Fibroblast of skin of right biceps (primary cell): Measurements from ENCODE around the gene RASA3.

Experiments used
- DNase-seq: peaks from one replicate; pipeline ENCODE4 v3.0.0-alpha.2; 2013

Gene RASA3

DNA sequence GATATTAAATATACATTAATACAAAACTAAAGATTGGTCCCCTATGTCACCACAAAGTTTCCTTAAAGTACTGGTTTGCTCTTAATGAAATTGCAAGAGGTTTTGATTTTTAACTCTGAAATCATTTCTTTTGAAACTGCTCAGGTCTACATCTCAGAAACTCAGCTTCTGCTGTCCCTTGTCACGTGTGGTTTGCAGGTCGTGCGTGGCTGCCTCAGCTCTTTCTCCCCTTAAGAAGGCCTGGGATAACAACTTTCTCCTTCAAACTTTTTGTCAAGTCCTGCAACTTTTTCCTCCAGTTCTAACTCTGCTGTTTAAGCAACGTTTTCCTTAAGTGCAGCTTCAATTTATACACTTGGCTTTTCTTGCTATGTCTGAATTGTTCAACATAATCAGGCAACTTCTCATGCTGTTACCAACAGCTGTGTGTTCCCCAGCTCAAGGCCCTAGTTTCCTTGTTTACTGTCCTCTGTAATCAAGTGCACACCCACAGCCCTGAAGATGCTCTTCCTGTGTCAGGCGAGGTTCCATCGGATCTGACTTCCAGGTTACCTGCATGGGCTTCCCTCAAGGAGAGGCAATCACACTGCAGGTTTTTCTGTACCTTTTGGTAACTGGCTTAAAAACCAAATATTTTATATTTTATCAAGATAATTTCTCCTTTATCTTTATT is 172.0 kb downstream of the RASA3 start:
- DNase-seq = no peak

DNA sequence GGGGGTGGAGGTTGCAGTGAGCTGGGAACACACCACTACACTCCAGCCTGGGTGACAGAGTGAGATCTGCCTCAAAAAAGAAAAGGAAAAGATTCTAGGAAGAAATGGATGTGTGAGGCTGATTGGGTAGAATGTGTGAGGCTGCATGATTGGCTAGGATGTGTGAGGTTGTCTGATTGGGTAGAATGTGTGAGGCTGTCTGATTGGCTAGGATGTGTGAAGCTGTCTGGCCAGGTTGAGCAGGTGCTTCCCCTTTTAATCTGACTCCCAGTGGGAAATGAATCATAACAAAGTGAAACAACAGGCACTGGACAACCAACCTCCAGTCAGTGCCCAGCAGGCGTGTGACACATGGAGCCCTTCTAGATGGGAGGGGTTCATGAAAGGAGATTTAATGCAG is 173.2 kb downstream of the RASA3 start:
- no peak for DNase-seq

DNA sequence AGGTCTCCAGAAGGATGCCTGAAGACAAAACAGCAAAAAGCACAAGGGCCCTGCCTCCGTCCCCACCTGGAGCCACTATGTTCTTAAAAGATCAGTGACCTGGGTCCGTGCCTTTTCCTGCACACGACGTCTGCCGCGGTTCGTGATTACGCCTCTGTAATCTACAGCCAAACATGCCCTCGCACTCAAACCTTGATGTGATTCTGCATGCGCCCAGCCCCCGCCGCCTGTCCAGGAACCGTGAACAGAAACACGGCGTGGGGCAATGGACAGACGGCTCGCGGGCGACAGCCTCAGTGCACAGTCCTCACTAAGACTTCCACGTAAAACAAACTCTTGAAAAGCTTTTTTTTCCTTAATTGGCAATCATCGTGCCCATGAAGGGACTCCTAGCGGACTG is 174.1 kb downstream of the RASA3 start:
- DNase-seq = no peak

DNA sequence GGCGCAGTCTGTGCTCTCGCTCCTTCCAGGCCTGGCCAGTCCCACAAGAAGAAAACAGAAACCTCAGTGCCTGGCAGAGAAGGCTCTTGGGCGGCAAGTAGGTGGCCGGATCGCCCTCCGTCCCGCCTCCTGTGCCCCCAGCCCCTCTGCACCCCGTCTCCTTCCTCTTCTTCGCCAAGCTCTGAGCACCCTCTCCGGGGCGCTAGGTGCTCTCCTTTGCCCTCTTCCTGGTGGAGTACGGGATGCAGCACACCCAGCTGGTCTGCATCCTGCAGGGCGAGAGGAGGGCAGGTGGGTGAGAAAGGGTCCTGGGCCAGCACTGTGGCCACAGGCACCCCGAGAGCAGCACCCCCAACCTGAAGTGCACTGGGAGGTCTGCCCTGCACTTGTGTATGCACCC is 175.9 kb downstream of the RASA3 start:
- DNase-seq = no peak

DNA sequence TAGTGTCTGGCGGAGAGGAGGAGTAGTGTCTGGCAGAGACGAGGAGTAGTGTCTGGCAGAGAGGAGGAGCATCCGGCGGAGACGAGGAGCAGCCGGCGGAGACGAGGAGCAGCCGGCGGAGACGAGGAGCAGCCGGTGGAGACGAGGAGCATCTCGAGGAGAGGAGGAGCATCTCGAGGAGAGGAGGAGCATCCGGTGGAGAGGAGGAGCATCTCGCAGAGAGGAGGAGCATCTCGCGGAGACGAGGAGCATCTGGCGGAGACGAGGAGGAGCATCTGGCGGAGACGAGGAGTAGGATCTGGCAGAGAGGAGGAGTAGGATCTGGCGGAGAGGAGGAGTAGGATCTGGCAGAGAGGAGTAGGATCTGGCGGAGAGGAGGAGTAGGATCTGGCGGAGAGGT is 176.7 kb downstream of the RASA3 start:
- no peak for DNase-seq

DNA sequence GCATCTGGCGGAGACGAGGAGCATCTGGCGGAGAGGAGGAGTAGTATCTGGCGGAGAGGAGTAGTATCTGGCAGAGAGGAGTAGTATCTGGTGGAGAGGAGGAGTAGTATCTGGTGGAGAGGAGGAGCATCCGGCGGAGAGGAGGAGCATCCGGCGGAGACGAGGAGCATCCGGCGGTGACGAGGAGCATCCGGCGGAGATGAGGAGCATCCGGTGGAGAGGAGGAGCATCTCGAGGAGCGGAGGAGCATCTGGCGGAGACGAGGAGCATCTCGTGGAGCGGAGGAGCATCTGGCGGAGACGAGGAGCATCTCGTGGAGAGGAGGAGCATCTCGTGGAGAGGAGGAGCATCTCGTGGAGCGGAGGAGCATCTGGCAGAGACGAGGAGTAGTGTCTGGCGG is 177.2 kb downstream of the RASA3 start:
- no peak for DNase-seq

DNA sequence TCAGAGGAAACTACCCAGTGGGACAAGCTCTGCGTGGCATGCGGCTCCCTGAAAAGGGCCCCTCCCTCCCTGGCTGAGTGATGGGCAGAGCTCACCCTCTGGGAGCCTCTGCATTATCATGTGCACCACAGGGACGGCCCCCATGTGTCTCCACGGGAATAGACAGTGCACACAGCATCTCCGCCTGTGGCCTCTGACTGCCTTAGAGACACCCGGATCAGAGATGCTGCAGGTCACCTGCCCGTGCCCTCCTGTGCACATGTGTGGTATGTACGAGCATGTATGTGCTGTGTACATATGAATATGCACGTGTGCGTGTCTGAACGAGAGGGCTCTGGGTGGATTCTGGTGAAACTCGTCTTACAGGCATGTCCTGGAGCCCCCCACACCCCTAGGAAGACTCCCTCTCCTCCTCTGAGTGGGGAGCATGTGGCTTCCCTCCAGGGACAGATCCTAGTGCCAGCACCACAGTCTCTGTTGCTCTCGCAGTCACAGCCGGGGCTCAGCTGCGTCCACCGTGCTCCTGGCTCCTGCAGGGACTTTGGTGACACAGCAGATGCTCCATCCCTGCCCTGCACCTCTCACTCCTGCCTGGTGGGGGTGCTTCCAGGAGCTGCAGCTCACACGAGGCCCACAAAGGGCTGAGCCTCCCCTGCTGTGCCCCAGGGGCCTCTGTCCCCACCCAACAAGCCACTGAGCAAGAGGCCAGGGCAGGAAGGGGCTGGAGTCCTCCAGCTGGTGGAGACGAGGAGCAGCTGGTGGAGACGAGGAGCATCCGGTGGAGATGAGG is 178.2 kb downstream of the RASA3 start:
- DNase-seq = no peak

DNA sequence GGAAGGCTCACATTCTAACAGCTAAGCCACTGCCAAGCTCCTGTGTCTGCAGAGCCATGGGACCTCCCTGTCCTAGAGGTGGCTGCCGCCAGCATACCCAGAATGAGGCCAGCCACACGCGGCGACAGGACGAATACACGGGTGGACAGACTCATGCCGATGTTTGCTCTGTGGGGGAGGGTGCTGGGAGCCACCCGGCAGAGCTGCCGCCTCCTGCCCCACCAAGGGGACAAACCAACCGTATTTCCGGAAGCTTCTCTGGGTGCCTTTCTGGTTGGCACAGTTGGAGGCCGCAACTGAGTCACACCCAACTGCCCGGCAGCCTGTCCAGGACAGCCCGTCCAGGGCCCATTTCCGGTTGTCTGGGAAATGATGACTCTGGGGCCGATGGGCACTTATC is 178.9 kb downstream of the RASA3 start:
- no peak for DNase-seq

DNA sequence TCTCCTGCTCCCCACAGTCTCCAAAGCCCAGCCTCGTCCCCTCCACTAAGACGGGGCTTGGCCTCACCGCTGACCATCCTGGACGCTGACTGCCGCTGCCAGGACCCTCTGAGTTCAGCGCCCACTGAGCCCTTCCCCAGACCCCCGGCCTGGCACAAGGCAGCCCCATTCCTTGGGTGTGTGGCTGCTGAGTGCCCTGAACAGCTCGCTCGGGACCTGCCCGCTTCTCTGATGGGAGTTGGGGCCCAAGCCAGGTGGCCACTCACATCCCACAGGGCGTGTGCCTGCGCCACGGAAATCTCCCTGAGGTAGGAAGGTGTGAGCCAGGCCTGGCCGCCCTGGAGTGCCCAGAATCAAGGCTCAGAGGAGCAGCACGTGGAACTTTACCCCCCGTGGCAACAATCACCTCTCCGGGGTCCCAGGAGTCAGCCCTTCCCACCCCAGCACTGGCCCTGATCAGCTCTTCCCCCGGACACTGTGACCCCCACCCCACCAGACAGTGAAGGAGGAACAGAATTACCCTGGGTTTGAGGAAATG is 179.4 kb downstream of the RASA3 start:
- no peak for DNase-seq

DNA sequence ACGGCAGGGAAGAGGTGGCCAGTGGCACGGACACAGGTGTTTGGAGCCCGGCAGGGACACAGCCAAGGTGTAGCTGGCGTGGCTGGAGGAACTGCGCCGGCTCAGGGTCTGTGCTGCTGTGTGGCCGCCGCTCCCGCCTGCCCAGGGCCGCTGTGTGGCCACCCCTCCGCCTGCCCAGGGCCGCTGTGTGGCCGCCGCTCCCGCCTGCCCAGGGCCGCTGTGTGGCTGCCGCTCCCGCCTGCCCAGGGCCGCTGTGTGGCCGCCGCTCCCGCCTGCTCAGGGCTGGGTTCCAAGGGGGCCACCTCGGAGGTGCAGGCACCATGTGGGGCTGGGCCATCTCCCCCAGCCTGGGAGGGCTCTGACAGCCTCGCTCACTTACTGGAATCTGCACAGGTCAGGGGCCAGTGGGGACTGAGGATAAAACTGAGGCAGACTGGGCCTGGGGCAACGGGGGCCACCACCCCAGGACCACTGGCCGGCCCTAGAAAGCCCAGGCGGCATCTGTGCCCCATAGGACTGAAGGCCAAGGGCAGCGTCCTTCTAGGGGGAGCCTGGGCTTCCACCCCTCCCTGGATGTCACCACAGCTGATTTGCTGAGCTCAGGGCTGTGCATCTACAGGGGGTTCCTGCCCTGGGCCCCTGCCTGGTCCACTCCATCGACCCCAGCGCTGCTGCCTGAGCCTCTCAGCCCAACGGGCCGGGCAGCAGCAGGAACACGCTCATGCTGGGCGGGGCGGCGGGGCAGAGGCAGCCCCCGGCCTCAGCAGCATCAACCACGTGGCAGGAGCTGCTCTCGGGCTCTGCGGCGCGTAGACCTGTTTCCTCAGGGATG is 180.1 kb downstream of the RASA3 start:
- no peak for DNase-seq

DNA sequence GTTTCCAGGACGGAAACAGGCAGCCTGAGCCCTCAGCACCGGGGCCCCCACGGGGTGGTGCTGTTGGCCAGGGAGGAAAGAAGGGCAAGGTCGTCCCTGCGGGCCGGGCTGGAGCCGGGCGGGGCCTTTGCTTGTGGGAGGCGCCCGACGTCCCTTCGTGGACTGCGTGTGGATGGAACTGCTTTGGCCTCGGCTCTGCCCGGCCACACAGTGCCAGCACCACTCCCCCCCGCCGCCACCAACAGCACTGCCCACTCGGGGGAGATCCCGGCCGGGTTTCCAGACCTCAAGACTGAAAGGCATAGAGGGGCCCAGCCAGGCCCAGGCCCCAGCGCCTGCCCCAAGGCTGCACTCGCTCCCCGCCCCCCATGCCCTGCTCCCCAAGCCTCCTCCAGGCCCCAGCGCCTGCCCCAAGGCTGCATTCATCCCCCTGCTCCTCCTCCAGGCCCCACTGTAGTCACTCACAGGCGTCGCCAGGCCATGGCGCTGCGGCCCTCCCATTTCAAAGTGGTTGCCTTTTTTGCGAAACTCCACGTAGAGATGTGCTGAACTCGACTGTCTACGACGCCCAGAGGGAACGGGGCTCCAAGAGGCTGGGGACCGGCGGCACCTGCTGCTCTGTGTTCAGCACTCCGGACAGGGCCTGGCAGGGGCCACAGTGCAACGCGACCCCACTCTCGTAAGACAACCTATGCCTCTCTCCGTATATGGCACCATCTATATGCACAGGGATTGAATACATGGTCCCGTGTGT is 181.0 kb downstream of the RASA3 start:
- peak; percentile 60 for DNase-seq

DNA sequence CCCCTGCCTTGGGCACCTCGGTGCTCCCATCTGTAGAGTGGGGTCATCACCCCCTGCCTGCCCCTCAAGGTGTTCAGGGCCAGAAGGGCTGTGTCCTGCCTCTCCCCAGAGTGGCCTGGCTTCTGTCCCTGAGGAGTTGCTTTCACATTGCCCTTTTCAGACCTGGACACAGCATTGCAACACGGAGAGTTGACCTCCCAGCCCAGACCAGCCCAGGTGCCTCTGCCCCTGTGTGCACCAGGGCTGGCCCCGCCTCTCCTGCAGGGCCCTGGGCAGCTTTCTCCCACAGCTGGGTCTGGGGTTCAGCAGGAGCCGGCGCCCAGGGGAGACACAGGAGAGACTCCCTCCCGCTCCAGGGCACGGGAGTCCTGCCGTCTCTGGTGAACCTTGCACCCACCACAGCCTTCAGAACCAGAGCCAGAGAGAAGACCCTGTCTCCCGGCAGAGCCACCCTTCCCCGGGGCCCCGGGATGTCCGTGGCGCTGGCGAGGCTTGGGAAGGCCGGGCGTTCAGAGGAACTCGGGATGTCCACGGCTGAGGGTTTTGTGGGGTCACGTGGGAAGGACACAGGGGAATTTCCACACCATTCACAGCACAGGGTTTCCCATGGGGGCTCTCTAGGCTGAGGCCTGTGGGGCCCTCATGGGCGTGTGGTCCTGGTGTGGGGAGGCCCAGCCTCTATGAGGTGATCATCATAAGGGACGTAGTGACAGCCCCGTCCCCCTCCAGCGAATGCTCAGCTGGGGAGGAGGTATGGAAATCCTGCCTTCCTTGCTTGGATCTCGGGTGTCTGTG is 181.8 kb downstream of the RASA3 start:
- DNase-seq = no peak

DNA sequence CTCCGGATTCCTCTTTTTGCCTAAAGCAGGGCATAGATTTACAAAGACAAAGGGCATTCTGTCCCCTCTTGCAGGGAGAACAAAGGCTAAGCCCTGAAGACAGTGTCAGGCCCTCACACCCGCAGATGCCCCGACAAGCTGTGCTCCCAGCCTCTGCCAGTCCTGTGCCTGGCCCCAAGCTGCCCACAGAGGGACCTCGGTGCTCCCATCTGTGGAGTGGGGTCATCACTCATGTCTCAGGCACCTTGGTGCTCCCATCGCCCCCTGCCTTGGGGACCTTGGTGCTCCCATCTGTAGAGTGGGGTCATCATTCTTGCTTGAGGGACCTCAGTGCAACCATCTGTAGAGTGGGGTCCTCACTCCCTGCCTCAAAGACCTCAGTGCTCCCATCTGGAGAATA is 182.9 kb downstream of the RASA3 start:
- no peak for DNase-seq

DNA sequence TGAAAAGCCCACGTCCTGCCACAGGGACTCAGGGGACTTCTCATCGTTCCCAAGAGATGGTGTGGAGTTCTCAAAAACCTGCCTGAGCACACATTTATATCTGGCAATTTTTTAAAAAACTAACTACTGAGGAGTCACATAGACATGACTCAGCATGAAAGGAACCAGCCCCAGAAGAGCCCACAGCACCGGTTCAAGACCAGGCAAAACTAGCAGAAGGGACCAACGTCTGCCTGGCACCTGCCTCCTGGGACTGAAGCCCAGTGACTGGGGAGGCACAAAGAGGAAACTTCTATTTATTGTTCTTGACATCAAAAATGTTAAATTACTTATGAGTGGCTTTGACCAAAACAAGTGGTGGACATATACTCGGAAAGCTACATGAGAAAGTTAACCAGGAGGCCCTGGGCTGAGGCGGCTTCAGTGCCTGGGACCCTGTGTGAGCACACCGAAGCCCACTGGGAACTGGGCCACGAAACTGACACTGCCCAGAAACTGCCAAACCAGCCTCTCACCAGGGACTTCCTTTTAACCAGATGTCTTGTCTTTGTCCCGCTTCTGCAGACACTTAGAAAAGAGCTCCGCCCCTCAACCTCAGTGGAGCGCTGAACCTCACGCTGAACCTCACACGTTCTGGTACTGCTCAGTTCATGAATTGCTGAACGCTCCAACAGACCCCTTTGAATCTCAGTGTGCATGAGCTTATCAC is 184.2 kb downstream of the RASA3 start:
- DNase-seq = no peak

DNA sequence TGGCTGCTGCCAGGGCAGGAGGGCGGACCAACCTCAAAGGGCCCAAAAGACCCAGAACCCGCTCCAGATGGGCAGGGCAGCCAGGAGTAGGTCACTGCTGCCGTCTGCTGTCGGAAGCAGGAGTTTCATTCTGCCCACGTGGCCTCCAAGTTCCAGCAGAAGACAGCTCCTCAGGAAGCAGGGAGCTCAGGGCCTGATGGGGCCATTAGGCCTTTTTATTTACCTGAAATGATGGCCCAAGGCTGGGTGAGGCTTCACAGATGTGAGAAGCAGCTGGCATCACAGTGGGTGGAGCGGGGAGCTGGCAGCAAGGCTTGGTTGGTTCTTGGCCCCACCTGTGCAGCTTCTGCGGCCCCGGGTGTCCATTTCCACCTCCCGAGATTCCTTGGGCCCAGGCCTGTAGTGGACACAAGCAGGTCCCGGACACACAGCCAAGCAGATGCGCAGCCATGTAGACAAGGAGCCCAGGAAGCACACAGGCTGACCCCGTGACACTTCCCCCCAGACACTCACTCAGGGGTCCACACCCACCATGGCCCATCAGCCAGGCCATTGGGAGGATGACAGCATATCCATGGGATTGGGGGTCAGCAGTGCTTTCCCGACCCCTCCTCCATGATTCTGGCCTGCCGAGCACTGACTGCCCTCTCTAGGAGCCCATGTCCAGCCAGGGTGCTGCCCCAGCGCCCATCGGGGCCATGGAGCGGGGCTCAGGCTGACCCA is 185.0 kb downstream of the RASA3 start:
- peak; percentile 54 for DNase-seq

DNA sequence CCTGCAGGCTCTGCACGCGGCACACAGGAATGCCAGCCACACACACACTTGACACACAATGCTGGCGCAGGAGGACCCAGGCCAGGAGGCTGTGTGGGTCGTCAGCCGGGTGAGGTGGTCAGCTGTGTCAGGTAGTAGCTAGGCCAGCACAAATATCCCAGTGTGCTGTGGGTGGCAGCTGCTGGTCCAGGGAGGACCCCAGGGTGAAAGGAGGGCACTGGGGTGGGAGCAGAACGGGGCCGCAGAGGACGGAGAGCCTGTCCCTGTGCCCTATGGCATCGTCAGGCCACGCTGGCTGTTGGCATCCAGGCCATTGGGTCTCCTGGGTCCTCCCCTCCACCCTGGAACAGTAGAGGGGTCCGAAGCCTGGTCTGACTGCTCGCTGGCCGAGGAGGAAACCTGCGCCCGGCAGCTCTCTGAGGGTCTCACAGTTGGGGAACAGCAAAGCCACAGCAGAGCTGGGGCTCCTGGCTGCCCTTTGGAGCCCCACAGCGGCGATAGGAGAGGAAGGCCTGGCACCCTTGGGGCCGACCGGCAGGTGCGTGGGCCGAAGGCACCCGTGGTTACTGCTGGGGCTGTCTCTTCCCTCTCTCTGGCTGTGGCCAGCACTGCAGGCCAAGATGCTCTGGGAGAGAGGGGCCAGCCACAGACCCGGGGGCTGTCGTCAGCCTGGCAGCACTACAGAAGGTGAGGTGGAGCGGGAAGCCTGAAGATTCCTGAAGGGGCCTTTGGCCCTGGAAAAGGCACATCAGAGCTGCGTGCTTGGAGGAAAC is 185.8 kb downstream of the RASA3 start:
- no peak for DNase-seq

DNA sequence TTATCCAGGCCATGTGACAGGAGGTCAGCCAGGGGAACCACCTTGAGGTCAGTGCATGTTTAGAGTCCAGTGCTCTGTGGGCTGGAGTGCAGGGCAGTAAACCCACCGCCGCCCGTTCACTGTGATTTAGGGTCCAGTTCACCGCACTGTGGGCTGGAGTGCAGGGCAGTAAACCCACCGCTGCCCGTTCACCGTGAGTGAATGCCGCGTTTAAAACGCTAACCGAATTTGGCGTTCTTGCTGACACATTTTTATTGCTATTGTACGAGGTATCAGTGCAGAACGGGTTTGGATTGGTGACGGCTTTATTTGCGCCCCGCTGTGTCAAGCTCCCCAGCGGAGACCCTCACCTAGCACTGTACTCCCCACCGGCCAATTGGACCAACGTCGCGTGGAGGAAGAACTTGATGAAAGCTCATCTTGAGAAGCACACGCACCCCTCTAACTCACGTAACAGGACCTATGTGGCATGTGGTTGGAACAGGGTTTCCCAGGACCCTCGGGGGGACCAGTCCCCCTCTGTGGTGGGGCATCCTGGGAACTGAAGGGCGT is 186.5 kb downstream of the RASA3 start:
- no peak for DNase-seq

DNA sequence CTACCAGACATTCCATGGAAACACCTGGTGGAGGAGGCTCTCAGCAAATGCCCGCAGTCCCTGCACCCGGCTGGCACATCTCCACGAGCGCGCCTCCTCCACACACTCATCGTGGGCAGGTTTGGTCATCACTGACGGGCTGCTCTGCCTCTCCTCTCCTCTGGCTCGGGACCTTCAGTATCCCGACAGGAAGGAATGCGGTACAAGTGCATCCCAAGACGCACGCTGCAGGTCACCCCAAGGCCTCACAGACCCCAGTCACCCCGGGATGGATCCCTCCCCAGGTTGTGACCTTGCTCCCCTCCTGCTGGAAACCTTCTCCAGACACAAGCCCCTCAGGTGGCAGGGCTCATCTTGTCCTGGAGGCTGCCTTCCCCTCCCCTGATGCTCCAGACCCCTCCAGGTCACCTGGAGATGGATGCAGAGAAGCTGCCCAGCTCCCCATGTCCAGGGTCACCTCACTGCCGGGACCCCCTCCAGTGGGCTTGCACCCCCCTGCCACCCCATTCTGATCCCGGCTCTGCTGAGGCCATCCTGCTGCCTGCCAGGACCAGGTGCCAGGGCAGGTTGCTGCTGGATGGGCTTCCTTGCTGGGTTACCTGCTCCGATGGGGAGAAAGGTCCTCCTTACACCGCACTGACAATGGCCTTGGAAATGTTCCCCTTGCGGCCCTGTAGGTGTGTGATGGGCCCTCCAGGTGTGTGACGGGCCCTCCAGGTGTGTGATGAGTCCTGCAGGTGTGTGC is 188.4 kb downstream of the RASA3 start:
- no peak for DNase-seq
